Measurements from ENCODE around the gene PCNX1.
"Not testable (repeated sequence)": the region's sequence is repeated elsewhere in the genome, so short reads cannot be mapped to it uniquely, and the experiment has no call there.

Gene PCNX1

DNA sequence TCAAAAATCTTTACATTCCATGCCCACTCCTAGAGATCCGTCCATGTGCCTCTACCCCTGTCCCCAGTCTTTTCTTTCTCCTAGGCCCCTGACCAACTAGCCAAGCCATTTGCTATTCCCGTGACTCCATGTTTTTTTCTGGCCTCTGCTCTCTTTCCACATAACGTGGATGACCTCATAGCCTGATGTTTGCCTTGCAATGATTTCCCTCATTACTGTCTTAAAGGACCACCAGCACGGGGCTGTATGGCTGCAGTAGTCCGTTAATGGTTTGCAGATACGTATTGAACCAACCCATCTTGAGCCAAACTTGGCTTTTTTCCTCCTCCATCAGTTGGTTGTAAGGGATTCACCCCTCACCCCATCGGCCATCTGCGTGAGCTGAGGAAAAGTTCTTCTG is 226.0 kb downstream of the PCNX1 start:
- DNase-seq: no peak

DNA sequence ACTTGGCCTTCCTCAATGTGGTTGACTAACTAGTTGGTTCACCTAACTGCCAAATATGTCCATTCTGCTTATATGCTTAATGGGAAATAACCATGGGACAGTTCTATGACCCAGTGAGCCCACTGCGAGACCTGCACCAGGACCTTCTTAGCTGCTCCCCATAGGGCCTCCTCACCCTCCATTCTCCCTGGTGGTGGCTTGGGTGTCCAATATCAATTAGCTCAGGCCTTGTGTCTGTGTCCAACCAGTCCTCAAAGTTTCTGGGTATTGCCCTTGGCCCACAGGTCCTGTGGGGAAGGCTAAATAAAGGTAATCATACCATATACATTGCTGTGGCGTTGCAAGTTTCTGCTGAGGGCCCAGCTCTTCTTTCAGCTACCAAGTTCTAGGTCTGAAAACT is 228.2 kb downstream of the PCNX1 start:
- no peak for DNase-seq

DNA sequence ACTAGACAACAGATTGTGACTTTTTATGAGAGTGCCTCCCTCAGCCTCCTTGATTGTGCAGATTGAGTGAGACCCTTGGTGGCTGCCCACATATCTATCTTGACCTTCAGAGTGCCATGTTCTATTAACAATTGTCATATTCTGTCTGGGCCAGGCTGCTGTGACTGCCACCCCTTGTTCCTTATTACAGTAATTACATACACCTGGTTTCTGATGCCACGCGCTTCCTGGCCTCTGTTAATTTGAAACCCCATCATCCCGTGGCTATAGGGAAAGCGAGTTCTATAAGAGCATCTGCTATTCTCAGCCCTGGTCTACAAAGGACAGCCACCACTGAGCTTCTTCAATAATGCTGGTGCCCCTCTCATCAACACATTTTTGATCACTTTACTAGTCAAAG is 228.7 kb downstream of the PCNX1 start:
- no peak for DNase-seq

DNA sequence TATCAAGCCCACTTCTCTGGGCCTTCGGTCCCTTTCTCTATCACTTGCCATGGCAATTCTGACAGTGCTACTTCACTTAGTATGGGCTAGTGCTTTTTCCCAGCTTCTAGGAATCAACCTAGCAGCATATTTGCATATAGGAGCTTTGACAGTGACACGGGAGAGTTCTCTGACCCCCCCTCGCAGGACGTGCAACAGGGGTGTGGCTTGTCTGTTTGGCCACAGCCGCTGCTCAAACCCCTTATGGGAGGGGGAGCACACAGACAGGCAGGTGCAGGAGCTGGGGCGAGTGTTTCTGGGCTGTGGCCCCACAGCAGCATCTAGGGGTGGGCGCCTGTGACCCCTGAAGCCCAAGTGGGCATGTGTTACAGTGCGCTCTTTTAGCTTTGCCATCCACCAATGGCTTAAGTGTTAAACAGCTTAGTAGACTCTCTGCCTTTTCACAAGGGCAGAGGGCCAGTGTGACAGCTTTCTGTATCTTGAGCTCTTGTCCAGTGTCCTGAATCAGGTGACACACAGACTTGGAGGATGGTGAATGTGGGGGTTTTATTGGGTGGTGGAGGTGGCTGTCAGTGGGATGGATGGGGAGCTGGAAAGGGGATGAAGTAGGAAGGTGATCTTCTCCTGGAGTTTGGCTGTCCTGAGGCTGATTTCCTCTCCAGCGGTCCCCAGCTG is 229.3 kb downstream of the PCNX1 start:
- no peak for DNase-seq

DNA sequence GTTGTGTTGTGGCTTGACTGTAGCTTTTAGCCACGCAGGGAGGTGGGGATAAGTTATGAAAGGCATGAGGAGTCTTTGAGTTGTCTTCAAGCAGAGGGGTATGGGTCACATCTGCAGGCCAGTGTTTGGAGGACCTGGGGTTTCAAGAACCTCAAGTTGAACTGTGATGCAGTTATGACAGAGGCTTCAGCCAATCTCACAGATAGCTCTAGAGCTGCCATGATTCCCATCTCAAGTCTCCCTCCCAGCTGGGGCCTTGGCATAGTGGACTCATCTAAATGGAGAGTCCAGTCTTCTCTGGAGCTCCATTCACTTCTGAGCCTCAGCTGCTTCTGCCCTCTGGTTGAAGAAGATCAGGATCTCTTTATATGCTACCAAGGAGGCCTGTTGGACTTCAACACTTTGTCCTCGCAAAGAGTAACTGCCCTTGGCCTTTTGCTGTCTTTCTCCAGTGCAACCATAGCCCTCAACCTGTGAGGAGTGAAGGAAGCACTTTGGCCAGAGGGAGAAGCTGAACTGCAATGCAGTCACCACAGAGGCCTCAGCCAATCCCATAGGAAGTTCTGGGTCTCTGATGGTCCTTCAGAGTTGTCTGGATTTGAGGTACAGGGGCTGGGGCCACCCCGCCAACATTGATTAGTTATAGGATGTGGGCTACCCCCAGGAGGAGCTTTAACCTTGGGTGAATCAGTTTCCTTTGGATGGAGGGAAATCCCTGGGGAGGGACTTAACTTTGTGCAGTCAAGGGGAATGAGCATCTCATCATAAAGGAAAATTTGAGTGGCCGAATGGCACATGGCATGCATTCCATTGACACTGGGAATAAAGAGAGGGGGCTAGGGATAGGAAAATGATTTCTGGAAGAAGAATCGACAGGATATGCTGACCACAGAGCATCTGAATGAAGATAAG is 230.5 kb downstream of the PCNX1 start:
- peak; percentile 48 for DNase-seq

DNA sequence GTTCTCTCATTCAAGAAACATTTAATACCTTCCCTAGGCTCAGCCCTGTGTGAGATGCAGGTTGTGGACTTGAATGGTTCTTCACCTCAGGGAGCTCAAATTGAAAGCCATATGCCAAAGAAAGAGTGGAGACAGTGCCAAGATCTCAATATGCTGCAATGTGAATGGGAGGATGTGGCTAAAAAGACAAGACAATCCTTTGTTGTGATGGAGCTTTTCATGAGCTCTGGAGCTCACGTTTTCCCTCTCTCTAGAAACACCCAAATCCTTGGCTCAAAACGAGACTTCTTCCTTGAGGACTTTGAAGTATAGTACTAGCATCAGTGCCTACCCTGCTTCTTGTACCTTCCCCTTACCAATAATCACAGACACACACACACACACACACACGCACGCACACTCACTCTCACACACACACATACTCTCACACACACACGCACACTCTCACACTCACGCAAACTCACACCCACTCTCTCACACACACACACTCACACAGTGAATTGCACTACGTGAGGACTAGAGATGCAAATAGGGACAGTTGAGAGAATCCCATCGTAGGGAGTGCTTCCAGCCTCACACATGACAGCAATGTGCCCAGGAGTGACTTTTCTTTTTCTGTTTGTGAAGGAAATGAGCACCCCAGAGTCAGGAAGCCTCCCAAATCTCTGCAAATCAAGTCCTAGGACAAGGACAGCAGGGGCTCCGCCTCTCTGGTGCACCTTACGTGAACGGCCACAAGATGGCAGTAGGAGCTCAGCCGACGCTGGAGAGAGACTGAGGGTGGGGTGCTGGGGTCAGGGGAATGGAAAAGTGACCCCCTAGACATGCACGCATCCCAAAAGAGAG is 231.4 kb downstream of the PCNX1 start:
- DNase-seq: peak; percentile 57

DNA sequence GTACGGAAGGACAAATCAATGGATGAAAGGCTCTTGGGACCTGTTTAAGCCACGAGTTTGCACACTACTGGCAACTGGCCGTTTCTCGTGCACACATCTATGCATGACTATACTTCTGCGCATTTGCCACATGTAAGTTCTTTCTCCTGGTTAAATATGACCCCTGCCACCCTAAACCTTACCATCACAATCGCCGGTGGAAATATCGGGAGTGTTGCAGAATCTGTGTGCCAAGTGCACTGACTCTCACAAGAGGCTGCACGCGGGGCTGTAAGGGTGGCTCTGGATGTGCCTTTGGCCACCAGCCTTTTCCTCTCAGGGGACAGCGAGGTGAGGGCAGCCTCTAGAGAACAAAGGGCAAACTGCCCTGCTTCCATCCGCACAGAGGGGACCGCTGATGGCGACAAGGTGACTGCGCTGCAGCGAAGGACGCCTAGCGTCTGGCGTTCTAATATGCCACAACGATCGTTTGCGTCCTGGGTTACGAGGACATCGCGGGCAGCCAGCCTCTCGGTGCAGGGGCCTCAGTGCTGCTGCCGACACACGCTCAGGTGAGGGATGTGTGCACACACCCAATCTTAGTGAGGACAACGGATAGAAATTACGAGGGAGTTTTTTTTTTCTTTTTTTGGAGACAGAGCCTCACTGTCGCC is 232.2 kb downstream of the PCNX1 start:
- DNase-seq: no peak

DNA sequence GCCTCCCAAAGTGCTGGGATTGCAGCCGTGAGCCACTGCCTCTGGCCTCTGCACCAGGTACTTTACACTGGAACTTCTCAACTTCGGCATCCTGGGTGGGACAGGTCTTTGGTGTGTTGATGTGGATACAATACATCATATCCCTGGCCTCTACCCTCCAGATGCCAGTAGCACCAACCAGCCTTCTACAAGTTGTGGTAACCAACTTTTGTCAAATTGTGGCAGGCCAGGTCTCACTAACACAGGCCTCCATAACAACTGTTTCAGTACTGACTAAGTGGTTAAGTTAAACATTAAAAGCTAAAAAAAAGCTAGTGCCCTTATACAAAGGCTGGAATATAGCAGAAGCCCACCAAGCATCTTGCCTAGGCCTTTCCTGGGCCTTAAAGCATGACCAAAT is 232.9 kb downstream of the PCNX1 start:
- no peak for DNase-seq

DNA sequence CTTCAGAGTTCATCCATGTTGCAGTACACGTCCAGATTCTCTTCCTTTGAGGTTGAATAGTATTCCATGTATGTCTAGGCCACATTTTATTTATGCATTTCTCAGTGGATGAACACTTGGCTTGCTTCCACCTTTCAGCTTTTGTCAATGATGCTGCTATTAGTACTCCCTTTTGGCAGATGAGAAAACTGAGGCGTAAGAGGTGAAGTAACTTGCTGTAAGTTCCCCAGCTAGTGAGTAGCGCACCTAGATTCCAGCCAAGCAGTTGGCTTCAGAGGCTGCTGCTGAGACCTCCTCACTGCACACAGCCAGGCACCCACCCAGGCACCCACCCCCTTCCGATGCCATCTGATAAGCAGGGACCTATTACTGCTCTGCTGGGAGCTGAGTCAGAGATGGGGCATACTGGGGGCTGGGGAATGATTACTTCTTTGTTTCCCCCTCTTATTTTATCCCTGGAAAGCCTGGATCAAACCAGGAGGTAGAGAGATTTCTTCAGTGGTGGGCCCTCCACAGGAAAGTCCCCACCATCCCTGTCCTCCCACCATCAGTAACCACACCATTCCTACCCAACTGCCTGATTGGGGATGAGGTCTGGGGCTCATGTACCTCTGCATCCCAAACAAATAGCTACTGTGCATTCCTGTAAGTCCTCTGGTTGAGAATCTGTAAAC is 234.6 kb downstream of the PCNX1 start:
- DNase-seq: peak; percentile 87

DNA sequence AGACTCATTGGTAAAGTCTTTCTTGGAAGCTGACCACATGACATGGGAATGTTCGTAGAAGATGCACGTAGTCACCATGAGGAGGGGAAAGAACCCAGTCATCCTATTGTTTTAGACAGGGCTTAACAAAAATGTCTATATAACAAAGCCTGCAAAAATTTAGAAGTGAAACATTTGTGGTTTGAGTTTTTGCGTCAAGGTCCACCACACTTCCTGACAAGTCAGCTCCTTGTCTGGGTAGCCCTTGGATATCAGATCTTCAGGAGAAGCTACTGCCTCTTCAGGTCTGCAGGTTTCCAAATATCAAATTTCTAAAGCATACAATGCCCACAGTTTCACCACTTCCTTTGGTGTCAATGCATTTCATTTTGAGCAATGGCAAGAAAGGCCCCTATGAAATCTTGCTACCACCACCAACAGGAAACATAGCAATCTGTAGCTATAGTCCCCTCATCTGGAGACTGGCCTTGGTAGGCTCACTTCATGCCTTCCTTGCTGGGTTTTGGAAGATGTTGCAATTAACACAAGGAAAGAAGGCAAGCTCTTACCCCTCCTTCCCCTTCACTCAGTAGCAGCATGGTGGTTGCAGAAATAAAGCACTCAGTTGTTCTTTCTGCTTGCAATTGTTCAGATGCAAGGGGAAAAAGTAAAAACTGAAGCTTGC is 235.2 kb downstream of the PCNX1 start:
- DNase-seq: peak; percentile 99

DNA sequence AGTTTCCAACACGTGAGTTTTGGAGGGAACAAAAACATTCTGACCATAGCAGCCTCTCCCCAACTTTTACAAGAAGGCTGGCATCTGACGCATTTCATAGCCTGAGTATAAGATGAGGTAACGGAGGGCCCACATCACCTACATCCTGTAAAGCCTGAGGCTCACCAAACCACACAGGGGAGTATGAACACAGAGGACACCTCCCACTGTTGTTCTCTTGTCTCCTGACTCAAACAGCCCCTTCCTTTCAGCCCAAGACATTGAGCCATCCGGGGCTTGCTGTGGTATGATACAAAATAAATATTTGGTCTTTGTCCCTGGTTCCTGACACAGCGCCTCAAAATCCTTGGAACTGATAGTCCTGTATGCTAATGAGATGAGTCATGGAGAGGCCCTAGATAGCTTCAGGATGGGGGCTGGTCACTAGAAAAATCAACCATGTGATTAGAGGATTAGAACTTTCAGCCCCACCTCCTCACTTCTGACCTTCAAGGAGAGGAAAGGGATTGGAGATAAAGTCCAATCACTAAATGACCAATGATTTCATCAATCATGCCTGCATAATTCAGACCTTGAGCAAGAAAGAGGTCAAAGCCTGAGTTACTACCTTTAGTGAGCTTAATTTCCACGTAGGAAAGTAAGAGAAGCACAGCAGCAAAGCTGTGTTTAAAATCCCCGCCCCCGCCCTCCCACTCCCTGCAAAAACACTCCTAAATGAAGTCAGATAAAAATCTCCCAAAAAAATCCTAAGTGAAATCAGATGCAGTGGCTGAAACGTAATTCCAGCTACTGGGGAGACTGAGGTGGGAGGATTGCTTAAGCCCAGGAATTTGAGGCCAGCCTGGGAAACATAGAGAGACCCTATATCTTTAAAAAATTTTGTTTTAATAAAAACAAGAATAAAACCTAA is 236.4 kb downstream of the PCNX1 start:
- DNase-seq: peak; percentile 85

DNA sequence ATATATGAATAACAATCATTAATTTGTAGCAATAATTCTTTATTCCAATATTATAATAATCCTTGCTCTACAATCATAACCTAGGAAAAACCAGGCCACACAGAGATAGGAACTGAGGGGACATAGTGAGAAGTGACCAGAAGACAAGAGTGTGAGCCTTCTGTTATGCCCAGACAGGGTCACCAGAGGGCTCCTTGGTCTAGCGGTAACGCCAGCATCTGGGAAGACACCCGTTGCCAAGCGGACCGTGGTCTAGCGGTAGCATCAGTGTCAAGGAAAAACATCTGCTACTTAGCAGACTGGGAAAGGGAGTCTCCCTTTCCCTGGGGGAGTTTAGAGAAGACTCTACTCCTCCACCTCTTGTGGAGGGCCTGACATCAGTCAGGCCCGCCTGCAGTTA is 240.1 kb downstream of the PCNX1 start:
- not testable (repeated sequence) for DNase-seq

DNA sequence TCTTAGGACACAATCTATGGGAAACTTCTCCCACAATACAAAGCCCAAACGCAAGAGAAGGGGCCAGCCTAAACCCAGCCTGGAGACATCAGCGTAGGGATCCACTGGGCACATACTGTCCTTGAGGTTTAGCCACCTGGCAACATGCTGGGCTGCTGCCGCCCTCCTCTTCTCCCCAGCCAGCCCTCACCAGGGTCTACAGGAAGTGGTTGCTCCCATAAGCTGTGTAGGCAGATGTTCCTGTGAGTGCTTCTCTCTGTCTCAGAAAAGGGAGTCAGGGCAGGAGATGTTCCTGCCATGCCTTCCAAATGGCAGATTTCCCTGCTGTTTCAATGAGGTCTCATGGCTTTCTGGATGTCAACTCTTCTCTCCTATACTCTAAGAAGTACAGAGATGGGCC is 241.4 kb downstream of the PCNX1 start:
- DNase-seq: no peak

DNA sequence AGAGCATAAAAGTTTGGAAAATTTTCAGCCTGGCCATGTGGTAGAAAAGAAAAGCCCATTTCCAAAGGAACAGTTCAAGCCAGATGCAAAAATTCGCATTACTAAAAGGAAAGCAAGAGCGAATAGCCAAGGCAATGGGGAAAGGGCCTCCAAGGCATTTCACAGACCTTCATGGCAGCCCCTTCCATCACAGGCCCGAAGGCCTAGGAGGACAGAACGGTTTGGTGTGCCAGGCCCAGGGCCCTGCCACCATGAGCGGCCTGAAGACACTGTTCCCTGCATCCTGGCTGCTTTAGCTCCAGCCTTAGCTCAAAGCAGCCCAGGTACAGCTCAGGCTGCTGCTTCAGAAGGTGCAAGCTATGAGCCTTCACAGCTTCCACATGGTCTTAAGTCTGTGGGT is 243.5 kb downstream of the PCNX1 start:
- DNase-seq: no peak

DNA sequence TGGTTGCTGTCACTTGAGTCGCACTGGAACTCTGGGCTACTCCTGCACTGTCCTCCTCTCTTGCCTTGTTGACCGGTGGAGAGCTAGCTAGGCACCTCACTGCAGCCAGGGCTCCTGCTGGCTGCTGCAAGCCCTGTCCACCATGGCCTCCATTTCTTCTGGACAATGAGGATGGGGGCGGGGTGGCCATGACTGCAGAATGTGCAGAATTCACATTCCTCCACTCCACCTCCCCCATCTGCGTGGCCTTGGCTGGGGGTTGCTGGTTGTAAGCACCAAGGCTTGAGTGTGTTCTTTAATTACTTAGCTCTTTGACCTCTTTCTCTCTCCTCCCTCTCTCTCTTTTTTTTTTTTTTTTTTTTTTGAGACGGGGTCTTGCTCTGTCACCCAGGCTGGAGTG is 248.5 kb downstream of the PCNX1 start:
- DNase-seq: peak; percentile 50

DNA sequence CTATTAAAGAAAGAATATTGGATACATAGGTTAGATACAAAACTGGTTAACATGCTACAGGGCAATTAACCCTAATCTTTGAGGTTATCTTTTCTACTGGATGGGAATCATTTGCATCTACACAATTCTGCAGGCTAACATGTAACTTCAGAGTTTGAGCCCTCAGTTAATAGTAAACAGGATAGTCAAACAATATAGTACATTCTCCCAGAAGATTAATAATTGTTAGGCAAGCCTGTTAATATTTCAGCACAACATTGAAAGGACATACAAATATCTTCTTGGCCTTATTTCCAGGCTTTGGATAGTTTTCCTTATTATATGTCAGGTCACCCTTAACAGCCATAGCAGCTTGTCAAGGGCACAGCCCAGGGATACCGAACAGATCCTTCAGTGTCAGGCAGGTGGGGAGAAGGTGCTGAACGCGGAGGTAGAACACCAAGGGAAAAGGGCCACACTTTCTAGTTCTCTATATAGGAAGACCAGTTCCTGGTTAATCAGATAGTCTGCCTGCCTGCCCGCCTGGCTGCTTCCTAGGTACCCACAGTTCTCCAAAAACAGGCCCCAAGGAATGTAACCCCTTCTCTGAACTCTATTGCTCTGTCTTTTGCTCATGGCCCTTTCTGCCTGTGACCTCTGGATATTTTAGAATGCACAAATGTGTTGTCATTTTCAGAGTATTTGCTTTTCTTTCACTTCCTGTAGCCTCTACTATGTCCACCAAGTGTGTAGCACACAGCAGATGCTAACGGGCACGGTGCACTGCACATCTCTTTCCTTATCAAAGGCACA is 256.0 kb downstream of the PCNX1 start:
- DNase-seq: no peak

DNA sequence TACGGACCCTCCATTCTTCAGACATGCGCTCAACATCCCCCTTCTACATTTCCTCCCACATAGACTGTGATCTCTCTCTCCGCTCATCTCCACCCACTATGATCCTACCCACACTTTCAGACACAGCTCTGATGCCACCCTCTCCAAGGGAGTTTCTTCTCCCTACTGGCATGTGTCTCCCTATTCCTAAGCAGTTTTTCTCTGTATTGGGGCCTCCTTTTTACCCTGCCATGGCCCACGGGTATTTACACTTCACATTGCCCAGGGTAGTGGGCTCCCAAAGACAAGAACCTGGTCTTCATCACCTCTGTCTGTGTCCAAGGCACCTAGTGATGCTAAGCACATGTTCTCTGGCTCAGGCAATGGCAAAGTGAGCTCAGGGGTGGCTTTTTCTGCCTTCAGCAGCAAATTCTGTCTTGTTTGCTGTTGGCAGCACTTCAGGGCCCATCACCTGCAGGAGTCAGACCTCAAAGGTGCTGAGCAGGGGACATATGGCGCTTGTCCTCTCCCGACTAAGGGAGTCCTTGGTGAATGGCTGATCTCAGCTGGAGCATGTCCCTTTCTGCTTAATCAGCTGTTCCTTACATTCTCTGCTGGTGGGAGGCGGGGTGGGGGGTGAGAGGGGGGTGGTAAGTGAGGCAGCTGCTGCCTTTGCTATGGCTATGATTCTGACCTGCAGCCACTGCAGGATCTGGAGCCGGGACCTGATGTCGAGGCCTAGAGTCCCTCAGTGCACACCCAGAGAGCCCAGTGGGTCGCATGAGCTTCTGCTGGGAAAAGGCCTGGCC is 256.8 kb downstream of the PCNX1 start:
- no peak for DNase-seq

Data from fibroblast of upper back skin (primary cell).